Myocyte (in vitro differentiated cells): Measurements from ENCODE around the gene TTYH3. TPM values are rescaled to one million over a fixed set of nuclear protein-coding genes. Genes with fewer than 3 reads are reported as not detected.
"Not testable (repeated sequence)": the region's sequence is repeated elsewhere in the genome, so short reads cannot be mapped to it uniquely, and the experiment has no call there.

ENCODE experiments used
- DNase-seq: peaks from one replicate; pipeline ENCODE4 v3.0.0-alpha.2; 2012; ENCODE audit warnings: low read depth
- polyA plus RNA-seq: library from polyadenylated mRNA; unstranded; fragments of >200 nt; gene quantifications from one replicate; pipeline ENCODE4 v1.2.1, GENCODE V29; 2012; ENCODE audit warnings: missing spikeins
- total RNA-seq: library from RNA; depleted of rRNA; stranded (reverse); fragments of >200 nt; gene quantifications from 2 replicates; pipeline ENCODE4 v1.2.3, GENCODE V29; 2014

TTYH3 gene, protein sequence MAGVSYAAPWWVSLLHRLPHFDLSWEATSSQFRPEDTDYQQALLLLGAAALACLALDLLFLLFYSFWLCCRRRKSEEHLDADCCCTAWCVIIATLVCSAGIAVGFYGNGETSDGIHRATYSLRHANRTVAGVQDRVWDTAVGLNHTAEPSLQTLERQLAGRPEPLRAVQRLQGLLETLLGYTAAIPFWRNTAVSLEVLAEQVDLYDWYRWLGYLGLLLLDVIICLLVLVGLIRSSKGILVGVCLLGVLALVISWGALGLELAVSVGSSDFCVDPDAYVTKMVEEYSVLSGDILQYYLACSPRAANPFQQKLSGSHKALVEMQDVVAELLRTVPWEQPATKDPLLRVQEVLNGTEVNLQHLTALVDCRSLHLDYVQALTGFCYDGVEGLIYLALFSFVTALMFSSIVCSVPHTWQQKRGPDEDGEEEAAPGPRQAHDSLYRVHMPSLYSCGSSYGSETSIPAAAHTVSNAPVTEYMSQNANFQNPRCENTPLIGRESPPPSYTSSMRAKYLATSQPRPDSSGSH
- total RNA-seq: 27.6 and 29.1 TPM in 2 replicates
- polyA plus RNA-seq: 46.4 TPM

DNA sequence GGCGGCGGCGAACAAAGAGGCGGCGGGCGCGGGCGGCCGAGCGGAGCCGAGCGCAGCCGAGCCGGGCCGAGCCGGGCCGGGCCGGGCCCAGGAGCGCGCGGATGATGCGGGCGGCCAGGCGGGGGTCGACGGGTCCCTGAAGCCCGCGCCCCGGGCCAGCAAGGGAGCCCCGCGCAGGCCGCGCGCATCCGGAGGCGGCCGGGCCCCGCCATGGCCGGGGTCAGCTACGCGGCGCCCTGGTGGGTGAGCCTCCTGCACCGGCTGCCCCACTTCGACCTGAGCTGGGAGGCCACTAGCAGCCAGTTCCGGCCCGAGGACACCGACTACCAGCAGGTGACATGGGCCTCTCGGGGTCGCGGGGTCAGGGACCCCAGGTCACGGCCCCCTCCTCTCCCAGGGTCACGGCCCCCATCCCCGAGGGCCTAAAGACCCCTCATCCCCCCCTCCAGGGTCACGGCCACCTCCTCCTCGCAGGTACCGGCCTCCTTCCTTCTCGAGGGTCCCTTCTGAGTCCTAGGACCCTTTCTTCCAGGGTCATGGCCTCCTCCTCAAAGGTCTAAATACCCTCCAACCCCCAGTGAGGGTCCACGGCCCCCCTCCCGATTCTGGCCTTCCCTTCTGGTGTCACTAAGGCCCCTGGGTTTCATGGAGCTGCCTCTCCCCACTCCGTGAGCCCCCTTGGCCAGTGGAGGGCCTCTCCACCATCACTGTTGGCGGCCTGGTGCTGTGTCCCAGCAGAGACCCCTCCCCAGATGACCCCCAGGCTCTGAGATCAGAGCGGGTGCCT lies at the start of gene TTYH3:
TSS of gene TTYH3 (plus strand) at position 41 of the 787 bp plus-strand sequence. CDS start at position 211, 170 bp downstream.
- no peak for DNase-seq

DNA sequence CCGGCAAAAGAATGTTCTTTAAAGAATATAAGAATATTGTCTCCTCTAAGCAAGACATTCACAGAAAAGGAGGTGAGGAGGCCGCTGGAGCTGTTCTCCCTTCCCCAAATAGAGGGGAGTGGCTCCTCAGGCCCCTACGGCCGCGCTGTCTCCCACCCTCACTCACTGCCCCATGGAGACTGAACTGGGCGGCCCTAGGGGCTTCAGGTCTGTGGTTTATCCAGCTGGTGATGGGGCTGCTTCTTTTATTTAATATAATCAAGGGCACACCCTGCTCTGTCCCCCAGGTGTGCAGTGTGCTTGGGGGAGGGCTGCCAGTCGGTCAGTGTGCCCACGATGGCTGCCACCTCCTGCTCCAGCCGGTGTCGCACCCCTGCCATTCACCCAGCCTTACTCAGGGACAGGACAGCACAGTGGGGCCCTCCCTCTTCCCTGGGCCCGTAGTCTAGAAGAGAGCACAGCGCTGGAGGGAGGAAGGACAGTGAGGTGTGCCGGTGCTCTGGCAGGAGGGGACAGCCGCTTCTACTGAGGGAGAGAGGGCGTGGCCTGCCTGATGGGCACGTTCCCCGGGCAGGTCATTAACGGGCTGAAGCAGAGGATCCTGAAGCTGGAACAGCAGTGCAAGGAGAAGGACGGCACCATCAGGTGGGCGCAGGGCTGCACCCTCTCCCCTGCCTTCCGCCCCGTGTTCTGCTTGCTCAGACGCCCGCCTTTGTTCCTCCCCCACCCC lies 49.6 kb upstream of the TTYH3 start:
- no peak for DNase-seq

DNA sequence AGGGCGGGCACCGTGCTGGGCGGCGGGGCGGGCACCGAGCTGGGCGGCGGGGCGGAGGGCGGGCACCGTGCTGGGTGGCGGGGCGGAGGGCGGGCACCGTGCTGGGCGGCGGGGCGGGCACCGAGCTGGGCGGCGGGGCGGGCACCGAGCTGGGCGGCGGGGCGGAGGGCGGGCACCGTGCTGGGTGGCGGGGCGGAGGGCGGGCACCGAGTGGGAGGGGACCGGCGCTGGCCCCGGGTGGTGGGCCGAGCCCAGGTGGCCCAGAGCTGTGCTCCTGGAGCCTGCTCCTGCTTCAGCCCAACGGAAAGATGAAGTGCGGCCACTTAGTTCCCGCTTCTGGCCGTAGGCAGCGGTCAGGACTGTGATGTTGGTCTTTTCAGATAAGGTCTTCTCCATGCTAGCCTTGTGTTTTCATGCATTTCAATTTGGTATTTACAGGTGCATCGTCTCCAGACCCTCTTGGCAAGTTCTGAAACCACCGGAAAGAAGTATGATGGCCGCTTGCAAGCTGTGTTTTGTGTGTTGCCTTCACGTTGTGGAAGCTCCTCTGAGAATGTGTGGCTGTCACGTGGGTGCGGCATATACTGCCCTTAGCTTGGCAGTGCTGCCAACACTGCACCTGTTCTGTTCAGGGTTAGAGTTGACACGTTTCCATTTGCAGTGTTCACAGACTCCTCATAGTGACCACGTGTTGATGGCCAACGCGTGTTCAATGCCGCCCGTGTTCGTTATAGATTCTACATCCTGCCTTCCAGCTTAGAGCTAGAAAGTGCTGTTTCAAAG lies 47.8 kb upstream of the TTYH3 start:
- peak; percentile 50 for DNase-seq

DNA sequence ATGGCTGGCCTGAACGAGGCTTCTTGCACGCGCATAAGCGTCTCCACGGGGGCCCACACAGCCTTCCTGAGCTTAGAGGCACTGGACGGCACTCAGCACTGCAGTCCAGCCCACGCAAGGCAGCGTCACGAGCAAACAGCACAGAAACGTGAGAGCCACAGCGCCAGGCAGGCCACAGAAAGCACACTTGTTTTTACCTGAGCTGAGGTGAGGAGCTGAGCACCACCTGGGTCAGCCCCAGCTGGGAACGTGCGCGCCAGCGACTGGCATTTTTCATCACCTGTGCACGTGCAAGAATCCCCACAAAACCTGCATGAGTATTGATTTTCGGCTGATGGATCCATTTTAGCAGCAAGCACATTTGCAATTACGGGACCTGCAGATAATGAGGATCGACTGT lies 46.3 kb upstream of the TTYH3 start:
- no peak for DNase-seq

DNA sequence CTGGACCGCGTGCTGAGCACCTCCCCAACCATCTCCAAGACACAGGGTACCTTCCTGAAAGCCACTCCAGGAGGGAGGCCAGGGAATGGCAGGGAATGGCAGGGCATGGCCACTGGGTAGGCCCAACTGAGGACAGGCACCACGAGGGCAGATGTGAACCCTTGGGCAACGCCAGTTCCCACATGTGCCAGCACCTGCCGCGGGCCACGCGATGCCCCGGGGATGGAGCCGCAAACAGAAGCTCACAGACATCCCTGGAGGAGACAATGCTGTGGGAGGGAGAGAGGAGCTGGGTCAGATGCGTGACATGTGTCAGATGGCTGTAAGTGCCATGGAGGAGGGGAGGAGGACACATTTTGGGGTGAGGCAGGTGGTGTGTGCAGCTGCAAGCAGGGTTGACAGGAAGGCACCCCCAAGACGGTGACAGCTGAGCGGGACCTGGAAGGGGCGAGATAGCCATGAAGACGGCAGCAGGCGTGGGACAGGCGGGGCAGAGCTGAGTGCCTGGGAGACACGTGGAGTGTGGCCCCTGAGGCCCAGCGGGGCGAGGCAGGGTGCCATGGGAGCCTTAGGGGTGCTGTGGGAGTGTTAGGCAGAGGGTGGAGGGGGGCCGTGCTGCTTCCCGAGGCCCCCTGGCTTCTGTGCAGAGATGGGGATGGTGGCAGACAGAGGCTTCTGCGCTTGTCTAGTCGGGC lies 45.3 kb upstream of the TTYH3 start:
- no peak for DNase-seq

DNA sequence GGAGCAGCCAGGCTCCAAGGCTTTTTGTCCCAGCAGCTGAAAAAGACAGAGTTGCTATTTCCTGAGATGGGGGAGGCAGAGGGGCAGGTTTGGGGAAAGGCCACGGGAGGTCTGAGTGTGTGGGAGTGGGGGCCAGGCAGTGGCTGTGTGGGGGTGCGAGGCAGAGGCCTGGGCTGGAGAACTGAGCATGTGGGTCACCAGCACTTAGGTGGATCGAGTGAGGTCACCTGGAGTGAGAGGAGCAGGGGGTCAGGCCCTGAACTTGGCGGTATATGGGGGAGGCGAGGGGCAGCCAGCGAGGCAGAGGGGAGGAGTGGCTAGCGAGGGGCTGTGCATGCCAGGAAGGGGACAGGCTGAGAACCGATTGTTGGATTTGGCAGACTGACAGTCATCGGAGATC lies 44.7 kb upstream of the TTYH3 start:
- no peak for DNase-seq

DNA sequence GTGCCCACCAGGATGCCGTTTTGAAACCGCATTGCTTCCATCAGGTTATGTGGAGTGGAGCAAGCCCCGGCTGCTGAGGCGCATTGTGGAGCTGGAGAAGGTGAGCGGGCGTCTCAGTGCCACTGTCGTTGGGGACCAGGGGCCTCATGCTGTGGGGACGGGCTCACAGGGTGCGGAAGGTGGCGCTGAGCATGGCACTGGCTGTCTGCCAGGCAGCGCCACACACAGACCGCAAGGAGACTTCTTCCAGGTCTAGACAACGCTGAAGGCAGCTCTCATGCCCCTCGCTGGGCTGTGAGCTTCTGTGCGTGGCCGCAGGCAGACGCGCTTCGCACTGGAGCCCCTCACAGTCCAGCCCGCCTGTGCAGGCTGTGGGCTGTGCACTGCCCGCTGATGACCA lies 44.0 kb upstream of the TTYH3 start:
- DNase-seq: no peak

DNA sequence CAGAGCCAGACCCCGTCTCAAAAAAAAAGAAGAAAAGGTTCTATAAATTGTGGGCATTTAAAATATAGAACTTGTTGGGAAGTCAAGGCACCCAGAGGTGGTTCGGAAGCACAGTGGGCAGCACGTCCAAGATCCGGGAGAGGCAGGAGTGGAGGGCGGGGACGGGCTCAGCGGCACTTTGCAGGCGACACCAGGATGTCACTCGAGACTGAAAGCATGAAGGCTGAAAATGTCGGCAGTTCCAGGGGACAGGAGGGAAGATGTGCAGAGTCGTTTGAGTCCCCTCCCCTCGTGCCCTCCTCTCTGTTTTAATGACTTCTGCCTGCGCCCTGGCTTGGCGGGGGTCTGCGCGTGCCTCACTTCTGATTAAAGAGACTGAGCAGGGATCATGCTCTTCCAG lies 42.4 kb upstream of the TTYH3 start:
- DNase-seq: no peak

DNA sequence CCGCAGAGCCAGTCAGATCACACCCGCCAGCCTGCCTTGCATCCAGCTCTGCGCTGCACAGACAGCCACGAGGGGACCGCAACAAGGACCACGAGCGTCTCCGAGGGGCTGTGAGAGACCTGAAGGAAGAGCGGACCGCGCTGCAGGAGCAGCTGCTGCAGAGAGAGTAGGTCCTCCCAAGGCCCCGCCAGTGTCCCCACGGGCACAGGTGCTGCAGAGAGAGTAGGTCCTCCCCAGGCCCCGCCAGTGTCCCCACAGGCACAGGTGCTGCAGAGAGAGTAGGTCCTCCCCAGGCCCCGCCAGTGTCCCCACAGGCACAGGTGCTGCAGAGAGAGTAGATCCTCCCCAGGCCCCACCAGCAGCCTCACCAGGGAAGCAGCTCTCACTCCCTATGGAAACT lies 41.8 kb upstream of the TTYH3 start:
- DNase-seq: not testable (repeated sequence)

DNA sequence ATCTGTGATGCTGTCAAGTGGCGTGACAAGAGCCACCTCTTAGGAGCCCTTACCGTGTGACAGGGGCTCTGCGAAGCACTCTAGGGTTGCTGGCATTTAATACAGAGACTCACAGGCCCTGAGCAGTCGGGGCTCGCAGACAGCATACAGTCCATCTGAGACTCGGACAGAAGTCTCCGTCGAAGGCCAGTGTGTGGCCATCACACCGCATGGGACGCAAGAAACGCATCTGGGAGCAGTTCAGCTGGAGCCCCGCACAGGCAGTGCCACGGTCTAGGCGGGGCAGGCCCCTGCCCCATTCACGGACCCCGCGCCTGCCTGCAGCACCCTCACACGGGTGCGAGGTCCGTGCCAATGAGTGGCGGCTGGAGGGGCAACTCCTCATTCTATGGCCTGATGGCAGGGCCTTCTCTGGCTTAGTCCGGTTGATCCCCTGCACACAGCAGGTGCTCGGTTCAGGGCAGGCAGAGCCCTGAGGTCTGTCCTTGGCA lies 39.4 kb upstream of the TTYH3 start:
- DNase-seq: no peak

DNA sequence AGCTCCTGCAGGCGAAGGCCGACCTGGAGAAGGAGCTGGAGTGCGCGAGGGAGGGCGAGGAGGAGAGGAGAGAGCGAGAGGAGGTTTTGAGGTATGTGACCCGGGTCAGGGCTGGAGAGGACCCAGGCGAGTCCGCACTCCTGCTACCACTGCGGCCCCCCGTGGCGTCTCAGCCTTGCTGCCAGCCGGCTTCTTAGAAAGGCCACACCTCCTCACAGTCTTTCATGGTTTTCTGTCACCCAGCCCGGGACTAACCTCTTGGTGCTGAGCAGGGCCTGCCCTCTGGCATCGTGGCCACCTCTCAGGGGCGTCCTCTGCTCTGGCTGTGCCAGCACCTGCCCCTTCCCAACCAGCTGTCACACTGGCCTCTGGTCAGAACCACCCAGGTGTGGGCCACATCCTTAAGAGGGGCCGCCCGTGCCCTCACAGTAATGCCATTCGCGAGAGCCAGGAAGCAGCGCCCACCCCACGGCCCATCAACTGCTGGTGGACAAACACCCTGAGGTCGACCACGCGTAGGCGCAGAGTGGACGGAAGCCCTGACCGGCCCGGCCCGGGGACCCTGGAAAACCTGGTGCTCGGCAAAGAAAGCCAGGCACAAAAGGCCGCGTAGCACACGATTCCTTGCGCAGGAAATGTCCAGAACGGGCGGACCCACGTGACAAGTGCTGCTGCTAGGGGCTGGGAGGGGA lies 38.6 kb upstream of the TTYH3 start:
- no peak for DNase-seq

DNA sequence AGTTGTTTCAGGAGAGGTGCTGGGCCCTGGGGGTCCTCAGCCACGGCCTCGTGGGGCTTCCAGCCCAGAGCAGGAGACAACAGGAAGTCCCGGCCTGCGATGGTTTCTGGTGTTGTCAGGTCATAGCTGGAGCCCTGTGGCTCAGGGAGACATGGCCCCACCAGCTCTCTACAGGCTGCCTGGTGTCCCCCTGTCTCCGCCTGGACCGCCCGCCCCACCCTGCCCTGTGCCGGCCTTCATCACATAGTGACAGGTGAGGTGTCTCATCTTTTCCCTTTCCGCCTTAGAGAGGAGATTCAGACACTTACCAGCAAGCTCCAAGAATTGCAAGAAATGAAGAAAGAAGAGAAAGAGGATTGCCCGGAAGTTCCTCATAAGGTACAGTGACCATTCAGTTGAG lies 37.2 kb upstream of the TTYH3 start:
- DNase-seq: no peak

DNA sequence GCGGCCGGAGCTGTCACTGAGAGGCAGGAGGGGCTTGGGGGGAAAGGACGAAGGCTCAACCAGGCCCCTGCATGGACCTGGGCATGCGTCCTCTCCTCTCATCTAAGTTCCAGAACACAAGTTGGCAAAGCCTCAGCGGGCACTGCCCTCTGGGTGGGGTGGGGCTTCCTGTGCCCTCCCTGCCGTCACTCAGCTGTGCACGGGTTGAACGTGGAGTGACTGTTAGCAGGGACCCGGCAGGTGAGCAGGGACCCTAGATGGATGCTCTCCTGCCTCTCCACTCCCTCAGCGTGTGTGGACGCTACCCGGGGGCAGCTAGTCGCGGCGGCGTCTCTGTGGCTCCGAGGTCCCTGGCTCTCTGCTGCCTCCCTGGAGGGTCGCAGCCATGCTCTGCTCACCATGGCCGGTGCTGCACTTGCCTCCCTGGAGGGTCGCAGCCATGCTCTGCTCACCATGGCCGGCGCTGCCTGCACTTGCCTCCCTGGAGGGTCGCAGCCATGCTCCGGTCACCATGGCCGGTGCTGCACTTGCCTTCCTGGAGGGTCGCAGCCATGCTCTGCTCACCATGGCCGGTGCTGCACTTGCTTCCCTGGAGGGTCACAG lies 36.4 kb upstream of the TTYH3 start:
- DNase-seq: no peak

DNA sequence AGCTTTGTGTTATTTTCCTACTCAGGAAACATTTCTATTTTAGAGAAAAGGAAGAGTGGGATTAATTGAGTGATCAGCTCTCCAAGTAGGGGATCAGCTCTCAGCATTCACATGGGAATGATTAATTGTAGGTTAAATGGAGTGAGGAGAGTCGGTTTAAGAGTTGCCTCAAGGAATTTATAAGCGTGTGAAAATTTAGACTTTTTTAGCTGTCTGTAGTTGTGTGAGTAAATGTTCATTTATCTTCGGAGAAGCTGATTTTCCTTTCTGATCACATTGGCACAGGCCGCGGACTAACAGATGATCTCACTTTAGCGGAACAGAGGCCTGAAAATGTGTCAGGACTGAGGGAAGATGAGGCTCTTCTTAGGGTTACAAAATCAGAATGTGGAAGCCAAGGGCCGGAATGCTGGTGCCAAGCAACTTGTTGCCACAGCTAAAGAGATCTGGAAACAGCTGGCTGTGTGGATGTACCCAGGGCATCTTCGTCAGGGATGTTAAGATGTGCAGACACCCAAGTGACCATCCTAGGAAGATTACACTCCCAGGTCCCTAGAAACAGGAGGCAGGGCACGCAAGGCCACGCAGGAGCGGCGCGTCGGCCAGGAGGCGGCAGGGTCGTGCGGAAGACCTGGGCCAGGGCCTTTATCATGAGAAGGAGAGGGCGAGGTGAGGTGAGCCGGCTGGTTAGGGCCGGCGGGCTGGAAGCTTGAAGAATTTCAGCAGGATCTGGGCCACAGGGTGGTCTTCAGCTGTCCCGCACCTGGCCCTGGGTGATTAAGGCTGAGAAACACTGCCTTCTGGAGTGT lies 35.1 kb upstream of the TTYH3 start:
- no peak for DNase-seq

DNA sequence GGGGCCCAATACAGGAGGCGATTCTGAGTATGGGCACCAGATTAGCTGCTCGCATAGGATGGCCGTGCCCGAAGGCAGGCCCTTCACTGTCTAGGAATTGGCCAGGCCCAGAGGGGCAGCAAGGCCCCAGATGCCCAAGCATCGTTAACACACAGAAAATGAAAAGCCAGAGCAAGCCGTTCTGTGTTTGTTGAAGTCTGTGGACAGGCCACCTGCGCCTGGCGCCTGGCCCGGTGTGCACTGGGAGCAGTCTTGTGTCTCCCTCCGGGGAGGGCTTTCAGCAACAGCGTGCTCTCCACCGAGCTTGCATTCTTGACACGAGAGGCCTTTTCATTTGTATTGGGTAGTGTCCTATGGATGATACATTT lies 34.5 kb upstream of the TTYH3 start:
- DNase-seq: no peak

DNA sequence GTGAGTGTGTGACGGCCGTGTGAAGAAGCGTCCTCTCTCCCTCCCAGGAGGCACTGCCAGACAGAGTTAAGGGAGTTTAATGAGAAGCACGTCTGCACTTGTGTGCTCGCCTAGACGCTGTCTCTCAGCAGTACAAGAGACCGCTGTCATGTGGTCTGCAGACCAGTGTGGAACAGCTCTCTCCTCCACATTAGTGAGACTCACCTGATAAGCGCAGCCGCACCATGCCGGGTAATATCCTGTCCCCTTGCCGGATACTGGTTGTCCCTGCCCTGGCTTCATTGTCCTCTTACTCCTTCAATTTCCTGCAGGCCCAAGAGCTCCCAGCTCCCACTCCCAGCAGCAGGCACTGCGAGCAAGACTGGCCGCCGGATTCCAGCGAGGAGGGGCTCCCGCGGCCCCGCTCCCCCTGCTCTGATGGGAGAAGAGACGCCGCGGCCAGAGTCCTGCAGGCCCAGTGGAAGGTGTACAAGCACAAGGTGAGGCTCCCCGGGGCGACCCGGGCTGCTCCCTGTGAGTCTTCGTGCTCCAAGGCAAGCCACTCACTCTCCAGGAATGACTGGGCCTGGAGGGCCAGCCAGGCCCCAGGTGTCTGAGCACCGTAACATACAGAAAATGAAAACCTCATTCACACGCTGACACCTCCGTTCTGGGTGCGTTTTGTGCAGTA lies 33.5 kb upstream of the TTYH3 start:
- no peak for DNase-seq

DNA sequence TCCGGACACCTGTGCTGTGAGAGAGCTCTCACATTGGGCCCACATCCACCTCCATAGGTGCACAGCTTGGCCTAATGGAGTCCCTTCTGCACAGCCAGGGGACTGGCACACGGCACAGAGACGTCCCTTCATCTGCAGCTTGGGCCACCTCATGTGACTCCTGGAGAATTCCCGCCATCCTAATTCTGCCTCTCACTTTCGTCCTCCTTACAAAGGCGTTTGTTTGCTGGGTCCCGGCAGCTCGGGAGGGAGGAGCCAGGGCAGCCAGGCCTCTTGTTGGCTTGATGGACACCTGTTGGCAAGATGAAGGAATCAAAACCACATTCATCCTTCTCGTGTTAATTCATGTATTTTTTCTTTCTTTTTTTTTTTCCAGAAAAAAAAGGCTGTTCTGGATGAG lies 30.7 kb upstream of the TTYH3 start:
- no peak for DNase-seq

DNA sequence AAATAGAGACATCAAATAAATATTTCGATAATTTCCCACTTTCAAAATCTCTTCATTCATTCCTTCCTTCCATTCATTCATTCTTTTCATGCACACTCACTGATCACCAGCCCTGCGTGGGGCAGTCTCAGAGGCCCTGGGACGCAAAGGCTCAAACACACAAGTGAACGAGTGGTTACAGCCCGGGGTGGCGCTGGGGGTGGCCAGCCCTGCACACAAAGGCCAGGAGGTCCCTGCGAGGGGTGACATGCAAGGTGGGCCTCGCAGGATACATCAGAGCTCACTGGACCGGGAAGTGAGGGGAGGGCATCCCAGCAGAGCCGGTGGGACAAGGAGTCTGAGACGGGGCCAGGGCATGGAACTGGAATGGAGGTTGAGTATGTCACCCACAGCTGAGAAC lies 29.9 kb upstream of the TTYH3 start:
- no peak for DNase-seq
